SK-N-SH (cell line): ENCODE results near the gene WNK2. TPM values are rescaled to one million over a fixed set of nuclear protein-coding genes. Genes with fewer than 3 reads are reported as not detected.
A peak's percentile ranks its signal among the peaks of the same experiment; 100 is the strongest.

ENCODE experiments used
- CTCF ChIA-PET: fragments of 300-600, 350-600 bp; formaldehyde crosslinking; extraction: SDS; loops from one replicate; lab custom pipeline; 2021; lab: Yijun Ruan, JAX
- POLR2A ChIA-PET: fragments of 350-600 bp; sonication (Branson Sonifier 250); formaldehyde crosslinking; extraction: SDS; loops from one replicate; lab custom pipeline; 2020; ENCODE audit warnings: antibody characterized with exemption, inconsistent platforms; lab: Yijun Ruan, JAX
- DNase-seq: peaks from one replicate; pipeline ENCODE4 v3.0.0; 2012
- H2AFZ ChIP-seq: fragments of 200-600 bp; sonication (generic); 2 replicates; pipeline ENCODE4 v1.8.1; 2016; ENCODE audit warnings: antibody characterized with exemption, mild to moderate bottlenecking, low read depth
- H3F3A ChIP-seq: fragments of 200-600 bp; sonication (generic); replicated peaks from 2 replicates; pipeline ENCODE3; 2016; ENCODE audit warnings: antibody characterized with exemption, mild to moderate bottlenecking; ENCODE audit not compliant: insufficient read depth
- H3K27ac ChIP-seq, 2 experiments: fragments of 200-500 bp in 1 of 2; fragments of 200-600 bp in 1 of 2; sonication (Bioruptor generic) in 1 of 2; sonication (generic), shearing (Covaris generic) in 1 of 2; 2 replicates each; pipeline versions ENCODE4 v1.5.1 to v1.6.1; 2014 to 2016; ENCODE audit warnings: low read depth in 2 of 2, inconsistent platforms in 1 of 2, low read length in 1 of 2, mild to moderate bottlenecking in 1 of 2, mixed read lengths in 1 of 2
- H3K27me3 ChIP-seq: fragments of 200-600 bp; sonication (generic), shearing (Covaris generic); 2 replicates; pipeline ENCODE4 v1.6.1; 2016; ENCODE audit warnings: mixed run types; ENCODE audit not compliant: insufficient read depth
- H3K36me3 ChIP-seq, 2 experiments: fragments of 200-500 bp in 1 of 2; fragments of 200-600 bp in 1 of 2; sonication (Bioruptor generic) in 1 of 2; sonication (generic) in 1 of 2; replicated peaks in 1 of 2; 2 replicates each; pipeline versions ENCODE3 to v1.5.1; 2014 to 2016; ENCODE audit warnings: low read length in 1 of 2, mild to moderate bottlenecking in 1 of 2; ENCODE audit not compliant: insufficient read depth in 2 of 2, control insufficient read depth in 1 of 2
- H3K4me1 ChIP-seq, 2 experiments: fragments of 200-500 bp in 1 of 2; fragments of 200-600 bp in 1 of 2; sonication (Bioruptor generic) in 1 of 2; sonication (generic), shearing (Covaris generic) in 1 of 2; 2 replicates each; pipeline versions ENCODE4 v1.5.1 to v1.6.1; 2014 to 2016; ENCODE audit warnings: low read depth in 1 of 2, low read length in 1 of 2, mixed run types in 1 of 2; ENCODE audit not compliant: insufficient read depth in 2 of 2, control insufficient read depth in 1 of 2
- H3K4me2 ChIP-seq: fragments of 200-600 bp; sonication (generic), shearing (Covaris generic); 2 replicates; pipeline ENCODE4 v1.6.1; 2017; ENCODE audit warnings: mixed run types
- H3K4me3 ChIP-seq, 2 experiments: fragments of 200-500 bp in 1 of 2; fragments of 200-600 bp in 1 of 2; sonication (Bioruptor generic) in 1 of 2; sonication (generic), shearing (Covaris generic) in 1 of 2; 2 replicates each; pipeline versions ENCODE4 v1.5.1 to v1.8.1; 2014 to 2016; ENCODE audit warnings: low read depth in 2 of 2, inconsistent platforms in 1 of 2, low read length in 1 of 2, mild to moderate bottlenecking in 1 of 2, mixed read lengths in 1 of 2, moderate library complexity in 1 of 2
- H3K79me2 ChIP-seq: fragments of 200-600 bp; sonication (generic); 2 replicates; pipeline ENCODE4 v1.8.1; 2017; ENCODE audit warnings: mild to moderate bottlenecking; ENCODE audit not compliant: insufficient read depth
- H3K9ac ChIP-seq: fragments of 200-600 bp; sonication (generic); 2 replicates; pipeline ENCODE4 v1.6.1; 2017; ENCODE audit warnings: mixed run types
- H3K9me2 ChIP-seq: fragments of 200-600 bp; sonication (generic); 2 replicates; pipeline ENCODE4 v1.6.1; 2017; ENCODE audit warnings: mixed run types
- H3K9me3 ChIP-seq: fragments of 200-600 bp; sonication (generic); 2 replicates; pipeline ENCODE4 v1.6.1; 2017; ENCODE audit warnings: mixed run types, mild to moderate bottlenecking, moderate library complexity
- H4K20me1 ChIP-seq: fragments of 200-600 bp; sonication (generic); 2 replicates; pipeline ENCODE4 v1.6.1; 2017; ENCODE audit warnings: mild to moderate bottlenecking, mixed run types; ENCODE audit not compliant: insufficient read depth
- CHD2 ChIP-seq: fragments of 150-350 bp; IDR thresholded peaks from 2 replicates; pipeline ENCODE4 v1.6.1; 2018; ENCODE audit warnings: low read length; ENCODE audit not compliant: partially characterized antibody
- CTCF ChIP-seq: fragments of 200-600 bp; sonication (generic); IDR thresholded peaks from 2 replicates; pipeline ENCODE4 v1.6.1; 2017; ENCODE audit warnings: antibody characterized with exemption, mild to moderate bottlenecking, moderate library complexity
- EZH2phosphoT487 ChIP-seq: fragments of 200-600 bp; sonication (generic); IDR thresholded peaks from 2 replicates; pipeline ENCODE4 v1.6.1; 2017; ENCODE audit warnings: low read depth, mixed run types, mild to moderate bottlenecking, antibody characterized with exemption, moderate library complexity, borderline replicate concordance
- FOXJ3 ChIP-seq: sonication (generic); formaldehyde crosslinking; IDR thresholded peaks from 2 replicates; pipeline ENCODE4 v1.5.1; 2020; ENCODE audit warnings: mild to moderate bottlenecking, missing genetic modification reagents
- FOXM1 ChIP-seq: IDR thresholded peaks from 2 replicates; pipeline ENCODE4 v1.4.0; 2012; ENCODE audit warnings: low read depth, mild to moderate bottlenecking
- GABPA ChIP-seq: IDR thresholded peaks from 2 replicates; pipeline ENCODE4 v1.4.0; 2012; ENCODE audit warnings: low read depth, mild to moderate bottlenecking
- IRF3 ChIP-seq: fragments of 150-350 bp; IDR thresholded peaks from 2 replicates; pipeline ENCODE4 v1.6.1; 2016; ENCODE audit warnings: mild to moderate bottlenecking, low read depth, low read length
- JUND ChIP-seq: IDR thresholded peaks from 2 replicates; pipeline ENCODE4 v1.4.0; 2012
- MXI1 ChIP-seq: IDR thresholded peaks from 2 replicates; pipeline ENCODE4 v1.6.1; 2012; ENCODE audit warnings: mild to moderate bottlenecking, low read depth, low read length, improper control_type of control experiment
- NFIC ChIP-seq: IDR thresholded peaks from 2 replicates; pipeline ENCODE4 v1.4.0; 2012; ENCODE audit warnings: borderline replicate concordance
- PBX3 ChIP-seq: IDR thresholded peaks from 2 replicates; pipeline ENCODE4; 2012
- RCOR1 ChIP-seq: fragments of 150-350 bp; IDR thresholded peaks from 2 replicates; pipeline ENCODE4 v1.6.1; 2017; ENCODE audit warnings: antibody characterized with exemption, low read length
- REST ChIP-seq: IDR thresholded peaks from 2 replicates; pipeline ENCODE4 v1.6.1; 2012; ENCODE audit warnings: mild to moderate bottlenecking, low read depth, low read length, moderate library complexity
- RFX5 ChIP-seq: IDR thresholded peaks from 2 replicates; pipeline ENCODE4 v1.6.1; 2012; ENCODE audit warnings: mild to moderate bottlenecking, improper control_type of control experiment, low read length
- RXRA ChIP-seq: IDR thresholded peaks from 2 replicates; pipeline ENCODE4 v1.4.0; 2012; ENCODE audit warnings: low read depth, mild to moderate bottlenecking, borderline replicate concordance
- SIN3A ChIP-seq: IDR thresholded peaks from 2 replicates; pipeline ENCODE4 v1.6.1; 2012; ENCODE audit warnings: low read depth, mild to moderate bottlenecking, low read length, moderate library complexity, borderline replicate concordance
- TAF1 ChIP-seq: IDR thresholded peaks from 2 replicates; pipeline ENCODE4 v1.6.1; 2012; ENCODE audit warnings: low read depth, mild to moderate bottlenecking, low read length, moderate library complexity, borderline replicate concordance
- TEAD4 ChIP-seq: IDR thresholded peaks from 2 replicates; pipeline ENCODE4 v1.4.0; 2012; ENCODE audit warnings: mild to moderate bottlenecking, borderline replicate concordance; ENCODE audit not compliant: insufficient read depth
- USF1 ChIP-seq: IDR thresholded peaks from 2 replicates; pipeline ENCODE4 v1.4.0; 2012; ENCODE audit warnings: low read depth, borderline replicate concordance
- ZBTB33 ChIP-seq: IDR thresholded peaks from 2 replicates; pipeline ENCODE4 v1.4.0; 2012; ENCODE audit warnings: low read depth, borderline replicate concordance
- WGBS: methylation state at CpG from one replicate; pipeline ENCODE4 v1.1.6; 2017; ENCODE audit warnings: low lambda C conversion rate; 5-methylcytosine and 5-hydroxymethylcytosine counted together
- polyA plus RNA-seq, 3 experiments: library from polyadenylated mRNA; depleted of rRNA; stranded (reverse); fragments of >200 nt; gene quantifications; 2 replicates each; pipeline ENCODE4 v1.2.3, GENCODE V29; 2012

WNK2 gene
- polyA plus RNA-seq, 1 of the 3 experiments (the other 2 are of a cell fraction) = 0.12 TPM

- H3K79me2 ChIP-seq = no peaks in the 10 kb centered on the region
- no peak overlapping the region for H3K4me3 ChIP-seq
- no peak overlapping the region for H3K9ac ChIP-seq
- H3K27me3 ChIP-seq = no peaks in the 10 kb centered on the region
- no CpG with 5 or more reads among the region's 6 CpGs for WGBS
- H3K4me1 ChIP-seq = peaks cover 0 to 25% of the 10 kb centered on the region in 2 experiments; a peak in 1 of 4 replicates
- H3K27ac ChIP-seq = peak overlapping the region in 1 of 2 experiments; percentile 13; a peak in 1 of 4 replicates
- no peak overlapping the region for H3K4me2 ChIP-seq
- H4K20me1 ChIP-seq = no peaks in the 10 kb centered on the region
- DNase-seq = no peak
- no peaks in the 10 kb centered on the region for H3K9me3 ChIP-seq
- CTCF ChIA-PET = no interaction called here
- no peaks in the 10 kb centered on the region for H3F3A ChIP-seq
- no peaks in the 10 kb centered on the region for H3K9me2 ChIP-seq
- no peak overlapping the region for H2AFZ ChIP-seq
- no peaks in the 10 kb centered on the region for H3K36me3 ChIP-seq
- no peak for TF ChIP-seq ZBTB33
- TF ChIP-seq TEAD4 = no peak
- no peak for TF ChIP-seq SIN3A
- no peak for TF ChIP-seq RXRA
- no peak for TF ChIP-seq TAF1
- TF ChIP-seq MXI1 = no peak
- TF ChIP-seq FOXJ3 (CRISPR knock-in tag) = no peak
- TF ChIP-seq IRF3 = no peak
- TF ChIP-seq CTCF = no peak
- TF ChIP-seq REST = no peak
- no peak for TF ChIP-seq JUND
- TF ChIP-seq FOXM1 = no peak
- TF ChIP-seq NFIC = no peak
- no peak for TF ChIP-seq RFX5
- no peak for TF ChIP-seq CHD2
- TF ChIP-seq PBX3 = no peak
- no peak for TF ChIP-seq GABPA
- no peak for TF ChIP-seq RCOR1
- no peak for TF ChIP-seq EZH2phosphoT487
- TF ChIP-seq USF1 = no peak
- POLR2A ChIA-PET = no interaction called here
Measured at GRCh38 chr9:93218161-93218560, 34.2 kb downstream of the WNK2 start.
